Adipocyte (in vitro differentiated cells): ENCODE results near the gene SS18L1.
A peak's percentile ranks its signal among the peaks of the same experiment; 100 is the strongest.
"Not testable (repeated sequence)": the region's sequence is repeated elsewhere in the genome, so short reads cannot be mapped to it uniquely, and the experiment has no call there.

Experiments
- DNase-seq: peaks from one replicate; pipeline ENCODE4 v3.0.0-alpha.2; 2015; ENCODE audit warnings: low read depth
- H3K27me3 ChIP-seq: replicated peaks from 2 replicates; pipeline ENCODE4 v1.7.0; 2013; ENCODE audit warnings: mild to moderate bottlenecking, low read length, moderate library complexity; ENCODE audit not compliant: control insufficient read depth, insufficient read depth
- H3K36me3 ChIP-seq: 2 replicates; pipeline ENCODE4 v1.7.0; 2013; ENCODE audit warnings: low read length, mild to moderate bottlenecking, moderate library complexity; ENCODE audit not compliant: control insufficient read depth, insufficient read depth, severe bottlenecking
- H3K4me1 ChIP-seq: 2 replicates; pipeline ENCODE4 v1.7.0; 2013; ENCODE audit warnings: mild to moderate bottlenecking, low read length, moderate library complexity; ENCODE audit not compliant: control insufficient read depth, insufficient read depth
- H3K4me3 ChIP-seq: 2 replicates; pipeline ENCODE4 v1.7.0; 2013; ENCODE audit warnings: mild to moderate bottlenecking, low read length, moderate library complexity
- H3K9ac ChIP-seq: 2 replicates; pipeline ENCODE4 v1.7.0; 2013; ENCODE audit warnings: mild to moderate bottlenecking, low read length, moderate library complexity
- H3K9me3 ChIP-seq: 2 replicates; pipeline ENCODE4 v1.7.0; 2013; ENCODE audit warnings: mild to moderate bottlenecking, low read length, moderate library complexity; ENCODE audit not compliant: control insufficient read depth

The SS18L1 gene

GRCh38 chr20:62114894-62115293, 28.7 kb upstream of the SS18L1 start:
- Histone ChIP-seq H3K9ac (no peak overlapping the region), H3K36me3 (no peaks in the 10 kb centered on the region), H3K9me3 (peaks cover 22% of the 10 kb centered on the region), H3K4me1 (no peaks in the 10 kb centered on the region), H3K27me3 (peaks cover 37% of the 10 kb centered on the region), H3K4me3 (no peak overlapping the region)
- DNase-seq: no peak

GRCh38 chr20:62115800-62116407, 27.7 kb upstream of the SS18L1 start:
- H3K36me3 ChIP-seq, H3K4me1 ChIP-seq, DNase-seq, H3K9ac ChIP-seq, H3K4me3 ChIP-seq: not testable (repeated sequence)
- H3K9me3 ChIP-seq: peaks cover 17% of the 10 kb centered on the region
- peaks cover 37% of the 10 kb centered on the region for H3K27me3 ChIP-seq

DNA sequence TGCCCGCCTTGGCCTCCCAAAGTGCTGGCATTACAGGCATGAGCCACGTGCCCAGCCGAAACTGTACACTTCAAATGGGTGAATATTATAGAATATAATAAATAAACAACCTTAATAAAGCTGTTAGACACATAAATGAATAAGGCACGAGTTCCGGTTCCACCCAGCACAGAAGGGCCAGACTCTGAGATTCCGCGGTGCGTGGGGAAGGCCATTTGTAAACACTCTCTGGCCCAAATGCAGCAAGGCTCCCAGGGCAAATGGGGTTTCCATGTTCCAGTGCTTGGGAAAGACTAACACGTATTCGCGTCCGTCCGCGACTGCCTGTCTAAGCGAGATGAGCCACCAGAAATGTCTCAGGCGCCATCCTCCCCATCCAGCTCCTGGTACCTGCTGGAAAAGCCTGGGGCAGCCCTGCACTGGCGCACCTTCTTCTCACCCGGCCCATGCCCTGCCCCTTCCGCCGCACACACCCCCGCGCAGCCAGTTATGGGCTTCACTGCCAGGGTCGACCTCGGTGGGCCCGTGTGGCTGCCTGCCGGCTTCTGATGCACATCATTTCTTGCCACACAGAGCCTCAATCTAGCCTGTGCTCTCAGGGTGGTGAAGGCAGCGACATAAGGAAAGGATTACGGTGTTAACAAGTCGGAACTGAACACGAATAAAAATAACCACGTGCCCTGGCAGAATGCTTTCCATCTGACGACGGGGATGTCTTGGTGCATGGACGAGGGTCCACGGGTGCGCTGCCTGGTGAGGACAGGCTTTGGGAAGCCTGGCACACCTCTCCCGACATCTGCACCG, 26.8 kb upstream of the SS18L1 start:
- Histone ChIP-seq H3K9ac (no peak overlapping the region), H3K27me3 (peaks cover 37% of the 10 kb centered on the region), H3K4me3 (no peak overlapping the region), H3K36me3 (no peaks in the 10 kb centered on the region), H3K4me1 (peaks cover 2% of the 10 kb centered on the region), H3K9me3 (peaks cover 14% of the 10 kb centered on the region)
- no peak for DNase-seq

DNA sequence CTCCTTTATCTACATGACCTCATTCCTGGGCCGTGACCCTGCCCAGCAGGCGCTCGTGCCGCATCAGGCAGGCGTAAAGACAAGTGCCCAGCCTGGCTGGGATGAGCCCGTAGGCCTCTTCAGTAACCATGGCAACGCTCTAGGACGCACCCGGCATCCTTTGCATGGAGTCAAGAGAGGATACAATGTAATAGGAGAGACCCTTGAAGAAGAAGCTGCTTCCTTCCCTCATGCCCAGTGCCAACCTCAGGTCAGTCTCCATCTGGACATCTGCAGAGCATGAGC, 26.3 kb upstream of the SS18L1 start:
- H3K36me3 ChIP-seq: no peaks in the 10 kb centered on the region
- H3K4me1 ChIP-seq: peaks cover 2% of the 10 kb centered on the region
- peaks cover 11% of the 10 kb centered on the region for H3K9me3 ChIP-seq
- H3K9ac ChIP-seq: no peak overlapping the region
- no peak overlapping the region for H3K4me3 ChIP-seq
- no peak for DNase-seq
- H3K27me3 ChIP-seq: peaks cover 37% of the 10 kb centered on the region

GRCh38 chr20:62117658-62118057, 25.9 kb upstream of the SS18L1 start:
- peaks cover 7% of the 10 kb centered on the region for H3K9me3 ChIP-seq
- H3K27me3 ChIP-seq: peaks cover 37% of the 10 kb centered on the region
- no peak overlapping the region for H3K4me3 ChIP-seq
- DNase-seq: no peak
- no peak overlapping the region for H3K9ac ChIP-seq
- H3K36me3 ChIP-seq: no peaks in the 10 kb centered on the region
- H3K4me1 ChIP-seq: peaks cover 2% of the 10 kb centered on the region

DNA sequence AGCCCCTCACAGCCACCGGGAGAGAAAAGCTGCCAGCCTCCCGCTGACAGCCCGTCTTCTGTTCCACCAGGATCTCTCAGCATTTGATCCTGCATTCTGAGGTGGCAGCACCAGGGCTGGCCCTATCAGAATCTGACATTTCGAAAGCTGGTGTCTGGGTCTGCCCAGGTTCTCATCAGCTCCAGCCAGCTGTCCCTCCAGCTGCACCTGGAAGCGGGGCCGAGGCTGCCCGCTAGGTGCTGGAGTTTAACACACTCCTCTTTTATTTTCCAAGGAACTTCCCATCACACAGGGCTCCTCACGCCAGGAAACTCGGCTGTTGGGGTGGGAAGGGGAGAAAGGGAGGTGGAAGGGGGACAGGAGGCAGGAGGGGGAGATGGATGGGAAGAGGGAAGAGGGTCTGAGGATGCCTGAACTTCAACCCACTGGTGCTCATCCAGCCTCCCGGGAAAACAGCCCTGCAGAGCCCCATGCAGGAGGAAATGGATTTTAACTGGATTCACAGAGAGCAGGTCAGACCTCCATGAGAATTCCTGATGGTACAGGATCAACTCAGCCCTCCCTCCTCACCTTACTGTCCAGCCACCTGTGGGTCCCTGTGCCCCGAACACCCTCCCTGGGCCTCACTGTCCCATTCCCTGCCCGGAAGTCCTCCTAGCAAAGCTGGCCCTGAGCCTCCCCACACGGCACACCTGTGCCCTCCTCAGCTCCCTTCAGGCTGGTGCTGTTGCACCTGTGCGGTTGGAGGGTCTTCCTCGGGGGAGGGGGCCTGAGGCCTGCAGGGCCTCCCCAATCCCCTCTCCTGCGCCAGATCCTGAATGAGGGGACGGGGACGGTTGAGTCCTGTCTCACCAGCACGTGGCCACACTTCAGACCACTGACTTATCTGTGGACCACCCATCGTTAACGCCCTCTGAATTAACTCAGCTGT, 25.2 kb upstream of the SS18L1 start:
- DNase-seq: no peak
- Histone ChIP-seq H3K4me1 (peaks cover 3% of the 10 kb centered on the region), H3K36me3 (no peaks in the 10 kb centered on the region), H3K4me3 (no peak overlapping the region), H3K27me3 (peaks cover 37% of the 10 kb centered on the region), H3K9me3 (peaks cover under 1% of the 10 kb centered on the region), H3K9ac (no peak overlapping the region)

DNA sequence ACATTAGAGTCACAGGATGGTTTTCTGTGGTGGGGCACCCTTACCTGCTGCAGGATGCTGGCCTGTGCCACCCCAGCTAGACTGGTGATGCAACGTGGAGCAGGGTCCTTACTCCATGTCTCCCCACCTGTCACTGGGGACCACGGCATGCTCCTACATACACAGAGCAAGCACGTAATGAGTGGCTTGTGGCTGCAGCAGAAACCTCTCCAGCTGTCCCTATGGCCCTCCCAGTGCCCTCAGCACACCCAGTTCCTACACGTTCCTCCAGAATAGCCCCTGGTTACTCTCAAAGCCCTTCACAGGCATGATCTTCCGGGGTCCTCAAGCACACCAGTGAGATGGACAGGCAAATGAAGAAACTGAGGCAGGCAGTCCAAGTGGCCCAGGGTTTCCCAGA, 24.5 kb upstream of the SS18L1 start:
- DNase-seq: no peak
- Histone ChIP-seq H3K9ac (no peak overlapping the region), H3K4me3 (no peak overlapping the region), H3K27me3 (peaks cover 37% of the 10 kb centered on the region), H3K9me3 (no peaks in the 10 kb centered on the region), H3K4me1 (peaks cover 11% of the 10 kb centered on the region), H3K36me3 (no peaks in the 10 kb centered on the region)

GRCh38 chr20:62119591-62120364, 23.8 kb upstream of the SS18L1 start:
- no peak for DNase-seq
- no peaks in the 10 kb centered on the region for H3K9me3 ChIP-seq
- H3K36me3 ChIP-seq: no peaks in the 10 kb centered on the region
- peaks cover 13% of the 10 kb centered on the region for H3K4me1 ChIP-seq
- no peak overlapping the region for H3K9ac ChIP-seq
- H3K27me3 ChIP-seq: peaks cover 35% of the 10 kb centered on the region
- no peak overlapping the region for H3K4me3 ChIP-seq

DNA sequence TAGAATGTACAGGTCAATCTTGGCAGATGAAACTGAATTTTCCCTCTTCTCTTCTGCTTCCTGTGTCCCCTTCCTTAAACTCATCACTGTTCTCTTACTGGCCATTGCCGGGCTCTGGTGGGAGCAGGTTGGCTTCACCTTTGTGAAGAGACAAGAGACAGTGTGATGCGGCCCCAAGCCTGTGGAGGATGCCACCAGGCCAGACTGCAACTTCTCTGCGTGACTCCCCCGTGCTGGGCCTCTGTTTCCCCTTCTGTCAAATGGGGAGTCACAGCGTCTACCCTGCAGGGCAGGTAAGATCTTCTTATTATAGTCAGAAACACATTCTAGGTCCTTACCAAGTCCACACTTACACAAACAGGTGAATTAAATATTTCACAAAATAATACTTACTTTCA, 23.2 kb upstream of the SS18L1 start:
- Histone ChIP-seq H3K4me1 (peaks cover 13% of the 10 kb centered on the region), H3K36me3 (peaks cover 5% of the 10 kb centered on the region), H3K9ac (no peak overlapping the region), H3K27me3 (peaks cover 31% of the 10 kb centered on the region), H3K4me3 (no peak overlapping the region), H3K9me3 (no peaks in the 10 kb centered on the region)
- no peak for DNase-seq

DNA sequence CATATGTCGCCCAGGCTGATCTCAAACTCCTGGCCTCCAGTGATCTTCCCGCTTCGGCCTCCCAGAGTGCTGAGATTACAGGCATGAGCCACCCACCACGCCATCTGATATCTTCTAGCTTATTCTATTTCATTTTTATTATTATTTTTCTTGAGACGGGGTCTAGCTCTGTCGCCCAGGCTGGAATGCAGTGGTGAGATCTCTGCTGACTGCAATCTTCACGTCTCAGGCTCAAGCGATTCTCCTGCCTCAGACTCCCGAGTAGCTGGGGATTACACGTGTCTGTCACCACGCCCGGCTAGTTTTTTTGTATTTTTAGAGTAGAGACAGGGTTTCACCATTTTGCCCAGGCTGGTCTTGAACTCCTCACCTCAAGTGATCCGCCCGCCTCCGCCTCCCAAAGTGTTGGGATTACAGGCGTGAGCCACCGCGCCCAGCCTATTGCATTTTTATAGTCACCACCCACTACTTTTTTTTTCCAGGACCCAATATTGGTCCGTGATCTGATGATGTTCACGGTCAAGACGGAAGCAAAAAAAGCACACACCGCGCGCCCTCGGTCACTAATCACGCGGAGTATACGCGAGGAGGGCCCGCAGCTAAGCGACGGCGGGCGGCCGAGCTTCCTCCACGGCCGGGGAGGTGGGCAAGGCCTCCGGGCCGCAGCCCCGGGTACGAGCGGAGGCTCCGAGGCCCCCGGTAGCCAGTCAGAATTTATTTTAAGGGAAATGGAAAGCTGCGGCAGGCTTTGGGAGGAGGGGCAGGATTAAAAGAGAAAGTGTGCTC, 22.4 kb upstream of the SS18L1 start:
- Histone ChIP-seq H3K27me3 (peaks cover 31% of the 10 kb centered on the region), H3K4me1 (peaks cover 13% of the 10 kb centered on the region), H3K9me3 (no peaks in the 10 kb centered on the region), H3K36me3 (peaks cover 11% of the 10 kb centered on the region), H3K9ac (peak overlapping the region; percentile 87), H3K4me3 (peak overlapping the region; percentile 90)
- peak; percentile 72 for DNase-seq
